NCI-H2171 (cell line): ENCODE results near the gene MACROD1.

Source experiments
- DNase-seq: peaks from one replicate; lab custom pipeline; 2025; lab: John Stamatoyannopoulos, UW

The MACROD1 gene

DNA sequence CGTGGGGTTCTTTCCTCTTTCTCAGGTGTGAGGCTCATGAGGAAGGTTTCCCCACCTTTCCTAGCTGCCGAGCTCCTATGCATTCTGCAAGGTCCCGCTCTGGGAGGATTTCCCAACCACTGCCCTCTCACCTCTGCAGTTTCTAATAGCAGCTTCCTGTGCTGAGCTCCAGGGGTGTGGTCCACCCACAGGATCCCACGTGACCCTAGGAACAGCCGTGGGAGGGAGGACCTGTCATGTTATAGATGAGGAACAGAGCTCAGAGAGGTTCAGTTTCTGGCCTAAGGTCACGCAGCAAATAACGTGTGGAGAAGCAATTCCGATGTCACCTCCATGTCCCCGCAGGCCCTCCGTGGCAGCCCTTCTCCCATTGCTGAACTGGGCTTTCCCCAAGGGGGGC, 91.7 kb downstream of the MACROD1 start:
- DNase-seq = no peak

GRCh38 chr11:64073542-64073941, 92.4 kb downstream of the MACROD1 start:
- DNase-seq = no peak

- no peak for DNase-seq
Observed at GRCh38 chr11:64072871-64073270, 93.0 kb downstream of the MACROD1 start.

- no peak for DNase-seq
Observed at GRCh38 chr11:64072403-64072802, 93.5 kb downstream of the MACROD1 start.

- no peak for DNase-seq
Observed at GRCh38 chr11:64071849-64072248, 94.1 kb downstream of the MACROD1 start.

GRCh38 chr11:64070314-64070681, 95.6 kb downstream of the MACROD1 start:
- DNase-seq = peak; percentile 49

DNA sequence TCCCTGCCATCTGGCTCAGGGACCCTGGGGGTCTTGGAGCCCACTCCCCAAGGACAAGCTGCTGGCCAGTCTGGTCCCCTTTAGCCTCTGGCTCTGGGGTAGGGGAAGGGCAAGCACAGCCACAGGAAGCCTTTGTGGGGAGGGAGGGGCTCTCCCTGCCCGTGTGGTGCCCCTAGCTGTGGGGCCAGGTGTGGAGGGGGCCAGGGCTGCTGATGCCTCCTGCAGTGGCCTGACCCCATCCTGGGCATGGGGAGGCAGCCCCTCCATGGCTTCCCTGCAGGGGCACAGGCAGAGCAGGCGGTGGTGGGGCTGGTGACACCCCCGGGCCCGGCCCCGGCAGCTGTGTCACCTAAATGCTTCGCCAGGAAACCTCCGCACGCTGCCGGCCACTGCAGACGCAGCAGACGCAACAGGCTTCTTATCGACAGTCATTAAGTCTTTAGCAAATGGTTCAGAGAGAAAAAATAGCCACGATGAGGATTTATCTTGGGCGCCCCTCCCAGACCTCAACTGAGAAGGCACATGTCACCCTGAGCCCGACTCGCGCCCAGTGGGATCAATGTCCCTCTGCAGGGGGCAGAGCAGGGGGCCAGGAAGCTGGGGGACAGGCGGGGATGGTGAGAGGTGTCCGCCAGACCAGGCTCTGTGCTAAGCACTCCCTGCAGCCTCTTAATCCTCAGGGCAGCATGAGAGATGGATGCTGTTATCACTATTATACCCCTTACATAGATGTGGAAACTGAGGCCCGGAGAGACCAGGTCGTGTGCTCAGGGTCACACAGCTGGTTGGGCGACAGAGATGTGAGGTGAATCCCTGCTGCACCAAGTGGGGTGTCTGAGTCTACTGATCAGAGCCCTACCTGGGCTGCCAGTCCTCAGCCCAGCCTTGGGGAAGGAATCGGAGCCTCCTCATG, 96.3 kb downstream of the MACROD1 start:
- DNase-seq = no peak

GRCh38 chr11:64068705-64069400, 97.1 kb downstream of the MACROD1 start:
- DNase-seq = no peak

GRCh38 chr11:64067230-64067993, 98.5 kb downstream of the MACROD1 start:
- DNase-seq = peak; percentile 94

DNA sequence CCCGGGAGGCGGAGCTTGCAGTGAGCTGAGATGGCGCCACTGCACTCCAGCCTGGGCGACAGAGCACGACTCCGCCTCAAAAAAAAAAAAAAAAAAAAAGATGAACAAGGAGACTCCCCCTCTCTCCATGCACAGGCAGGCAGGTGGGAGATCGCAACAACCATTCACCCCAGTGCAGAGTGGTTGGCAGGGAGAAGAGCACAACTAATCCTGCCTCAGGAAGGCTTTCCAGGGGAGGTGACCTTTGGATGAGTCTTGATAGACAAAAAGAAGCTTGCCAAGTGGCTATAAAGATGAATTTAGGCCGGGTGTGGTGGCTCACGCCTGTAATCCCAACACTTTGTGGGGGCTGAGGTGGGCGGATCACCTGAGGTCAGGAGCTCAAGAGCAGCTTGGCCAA, 100.2 kb downstream of the MACROD1 start:
- no peak for DNase-seq

DNA sequence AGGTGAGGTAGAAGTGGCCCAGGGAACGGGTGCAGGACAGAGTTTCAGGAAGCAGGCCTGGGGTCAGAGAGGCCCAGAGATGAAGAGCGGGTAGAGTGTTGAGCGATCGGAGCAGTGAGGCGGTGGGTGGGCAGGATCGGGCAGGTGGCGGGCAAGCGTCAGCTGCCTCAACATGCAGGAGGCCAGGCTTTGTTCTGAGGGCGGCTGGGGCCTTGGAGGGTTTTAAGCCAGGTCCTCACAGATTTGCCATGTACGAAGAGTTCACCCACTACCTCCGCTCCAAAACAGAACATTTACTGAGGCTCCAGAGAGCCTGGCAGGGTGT, 100.8 kb downstream of the MACROD1 start:
- DNase-seq = no peak

DNA sequence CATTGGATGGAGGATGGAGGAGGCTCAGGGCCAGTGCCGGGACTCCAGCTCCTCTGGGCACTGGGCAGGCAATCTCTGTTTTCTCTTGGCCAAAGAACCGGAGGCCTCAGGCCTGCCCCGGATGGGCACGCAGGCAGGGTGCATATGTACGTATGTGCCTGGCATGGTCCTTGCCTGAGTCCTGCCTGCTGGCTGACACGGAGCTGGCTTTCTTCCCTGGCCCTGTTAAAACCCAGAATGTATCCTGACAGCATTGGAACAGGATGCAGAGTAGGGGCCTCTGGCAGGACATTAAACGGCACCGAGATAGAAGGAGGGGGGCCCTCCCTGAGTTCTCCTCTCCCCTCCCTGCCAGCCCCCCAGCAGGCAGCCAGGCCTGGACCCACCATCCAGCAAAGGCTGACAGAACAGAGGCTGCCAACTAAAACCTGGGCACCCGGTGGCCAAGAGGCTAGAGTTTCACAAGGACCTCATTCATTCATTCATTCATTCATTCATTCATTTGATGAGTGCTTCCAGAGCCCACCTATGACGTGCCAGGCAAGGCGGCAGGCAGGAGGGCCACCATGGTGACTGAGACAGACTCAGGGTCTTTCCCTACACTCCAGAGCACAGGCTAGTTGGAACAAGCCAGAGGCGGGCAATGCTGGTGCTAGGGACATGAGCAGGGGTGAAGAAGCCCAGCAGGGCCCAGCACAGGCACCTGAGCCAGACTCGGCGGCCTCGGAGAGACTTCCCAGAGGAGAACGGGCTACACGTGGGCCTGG, 101.4 kb downstream of the MACROD1 start:
- DNase-seq = no peak

GRCh38 chr11:64063777-64064176, 102.1 kb downstream of the MACROD1 start:
- DNase-seq = no peak

DNA sequence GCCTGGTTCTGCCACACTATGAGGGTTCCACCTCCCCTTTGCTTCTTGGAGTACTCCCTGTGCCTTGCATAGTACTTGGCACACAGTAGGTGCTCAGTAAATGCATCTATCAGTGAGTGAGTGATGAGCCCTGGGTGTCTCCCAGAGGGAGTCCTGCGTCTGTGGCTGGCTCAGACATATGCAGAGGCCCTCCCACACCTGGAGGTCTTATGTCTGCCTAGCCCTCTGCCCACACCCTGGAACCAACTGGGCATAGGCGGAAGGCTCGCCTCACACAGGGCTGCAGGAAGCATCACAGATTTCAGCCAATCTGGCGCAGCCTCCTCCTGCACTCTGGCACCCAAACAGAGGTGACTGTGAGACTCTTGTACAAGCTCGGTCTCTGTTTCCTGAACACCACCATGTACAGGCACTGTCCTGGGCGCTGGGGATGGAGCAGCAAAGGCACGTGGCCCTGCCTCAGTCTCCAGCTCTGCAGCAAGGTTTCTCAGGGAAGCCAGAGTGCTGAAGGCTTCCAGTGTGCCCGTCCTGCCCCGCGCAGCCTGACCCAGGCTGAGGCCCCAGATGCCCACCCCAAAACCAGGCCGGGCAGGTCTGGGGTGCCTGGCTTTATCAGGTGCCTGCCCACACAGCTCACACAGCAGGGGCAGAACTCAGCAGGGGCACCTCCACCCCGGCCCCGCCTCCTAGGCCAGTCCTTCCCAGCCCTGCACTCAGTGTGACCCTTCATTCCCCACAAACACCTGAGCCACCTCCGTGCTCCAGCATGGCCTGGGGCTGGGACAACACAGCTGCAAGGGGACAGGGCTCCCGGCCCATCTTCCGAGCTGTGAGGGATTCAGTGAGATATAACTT, 103.5 kb downstream of the MACROD1 start:
- DNase-seq = no peak

- peak; percentile 72 for DNase-seq
Observed at GRCh38 chr11:64060861-64061444, 105.0 kb downstream of the MACROD1 start.

DNA sequence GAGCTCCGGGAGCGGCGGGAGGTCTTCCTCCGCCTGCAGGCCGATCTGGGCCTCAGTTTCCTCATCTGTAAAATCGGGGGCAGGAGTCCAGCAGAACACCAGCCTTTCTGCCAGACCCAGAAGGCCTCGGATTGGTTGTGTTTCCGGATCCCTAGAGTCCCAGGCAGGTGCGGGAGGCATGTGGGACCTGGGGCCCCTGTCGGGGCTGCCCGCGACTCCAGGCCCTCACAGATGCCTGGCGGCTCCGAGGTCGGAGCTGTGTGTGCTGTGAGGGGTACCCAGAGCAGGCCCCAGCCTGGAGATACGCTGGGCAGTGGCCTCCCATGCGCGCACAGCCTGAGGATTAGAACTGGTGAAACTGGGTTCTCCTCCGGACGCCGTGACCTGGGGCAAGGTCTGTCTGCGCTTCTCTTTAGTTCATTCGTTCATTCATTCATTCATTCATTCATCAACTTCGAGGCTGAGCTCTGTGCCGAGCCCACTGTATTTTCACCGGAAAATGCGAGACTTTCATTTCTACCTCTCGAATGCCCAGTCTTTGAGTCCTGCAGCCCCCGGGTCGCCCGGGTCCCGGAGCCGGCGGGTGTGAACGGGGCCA, 105.6 kb downstream of the MACROD1 start:
- no peak for DNase-seq

- no peak for DNase-seq
Observed at GRCh38 chr11:64059339-64060140, 106.4 kb downstream of the MACROD1 start.

DNA sequence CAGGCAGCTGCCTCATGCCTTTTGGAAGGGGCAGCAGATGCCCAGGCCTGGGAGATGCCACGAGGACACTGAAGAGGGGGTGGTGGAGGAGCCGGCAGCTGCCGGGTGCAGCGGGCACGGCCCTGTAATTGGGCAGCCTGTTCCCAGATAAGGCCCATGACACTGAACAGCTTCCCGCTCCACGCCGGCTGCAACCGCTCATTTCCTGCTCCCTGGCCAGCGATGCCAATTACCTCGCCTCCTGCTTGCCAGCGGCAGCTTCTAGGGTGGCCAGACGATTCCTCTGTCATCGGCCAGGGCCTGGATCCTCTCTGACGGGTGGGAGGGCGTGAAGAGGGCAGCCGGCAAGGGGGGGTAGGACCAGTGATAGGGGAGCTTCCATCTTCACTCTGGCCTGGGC, 107.4 kb downstream of the MACROD1 start:
- no peak for DNase-seq

- no peak for DNase-seq
Observed at GRCh38 chr11:64057890-64058289, 108.0 kb downstream of the MACROD1 start.
